Fibroblast of mammary gland (primary cell): ENCODE measurements around the gene MMP20.

Experiments used
- DNase-seq: peaks from one replicate; pipeline ENCODE4 v3.0.0-alpha.2; 2010; ENCODE audit warnings: low read depth
- H3K4me3 ChIP-seq: 2 replicates; pipeline ENCODE4 v1.5.1; 2011; ENCODE audit warnings: low read depth, mild to moderate bottlenecking, low read length, moderate library complexity; ENCODE audit not compliant: control insufficient read depth
- CTCF ChIP-seq: conservative IDR thresholded peaks from 2 replicates; pipeline ENCODE4 v1.5.1; 2011; ENCODE audit warnings: low read depth, low read length, inconsistent platforms; ENCODE audit not compliant: control insufficient read depth, insufficient read depth

MMP20 gene

GRCh38 chr11:102623128-102623527, 2.0 kb downstream of the MMP20 start:
- DNase-seq = no peak
- no peak for TF ChIP-seq CTCF
- no peak overlapping the region for H3K4me3 ChIP-seq

GRCh38 chr11:102622258-102622657, 2.9 kb downstream of the MMP20 start:
- TF ChIP-seq CTCF = no peak
- DNase-seq = no peak
- H3K4me3 ChIP-seq = no peak overlapping the region

GRCh38 chr11:102620818-102621561, 4.1 kb downstream of the MMP20 start:
- no peak overlapping the region for H3K4me3 ChIP-seq
- DNase-seq = peak; percentile 80
- no peak for TF ChIP-seq CTCF

GRCh38 chr11:102620179-102620578, 5.0 kb downstream of the MMP20 start:
- H3K4me3 ChIP-seq = no peak overlapping the region
- no peak for TF ChIP-seq CTCF
- DNase-seq = no peak

GRCh38 chr11:102617466-102618008, 7.6 kb downstream of the MMP20 start:
- DNase-seq = no peak
- no peak overlapping the region for H3K4me3 ChIP-seq
- TF ChIP-seq CTCF = no peak

- no peak for TF ChIP-seq CTCF
- no peak for DNase-seq
- H3K4me3 ChIP-seq = no peak overlapping the region
Measured at GRCh38 chr11:102615894-102616432, 9.2 kb downstream of the MMP20 start.
